ENCODE measurements around the gene C9orf50.

DNA sequence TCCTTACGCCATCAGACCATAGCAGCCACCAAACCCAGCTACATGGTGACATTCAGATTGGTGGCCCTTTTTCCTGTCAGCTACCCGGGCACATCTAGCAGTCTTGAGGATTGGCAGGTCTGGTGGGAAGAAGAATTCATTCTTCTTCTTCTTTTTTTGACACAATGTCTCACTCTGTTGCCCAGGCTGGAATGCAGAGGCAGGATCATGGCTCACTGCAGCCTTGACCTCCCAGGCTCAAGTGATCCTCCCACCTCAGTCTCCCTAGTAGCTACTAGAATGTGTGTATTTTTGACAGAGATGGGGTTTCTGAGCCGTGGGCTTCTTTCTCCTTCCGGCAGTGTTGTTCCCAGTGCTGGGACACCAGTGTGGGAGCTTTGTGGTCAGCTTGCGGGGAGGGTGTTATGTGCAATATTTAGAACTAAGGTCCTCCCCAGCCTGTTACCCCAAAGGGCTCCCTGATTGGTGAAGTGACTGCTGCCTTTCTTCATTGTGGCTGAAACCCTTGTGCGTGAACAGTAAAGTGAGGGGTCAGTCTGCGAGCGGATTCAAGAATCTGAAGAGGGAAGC is 8.4 kb upstream of the C9orf50 start:
- TF ChIP-seq, protein P1, sequence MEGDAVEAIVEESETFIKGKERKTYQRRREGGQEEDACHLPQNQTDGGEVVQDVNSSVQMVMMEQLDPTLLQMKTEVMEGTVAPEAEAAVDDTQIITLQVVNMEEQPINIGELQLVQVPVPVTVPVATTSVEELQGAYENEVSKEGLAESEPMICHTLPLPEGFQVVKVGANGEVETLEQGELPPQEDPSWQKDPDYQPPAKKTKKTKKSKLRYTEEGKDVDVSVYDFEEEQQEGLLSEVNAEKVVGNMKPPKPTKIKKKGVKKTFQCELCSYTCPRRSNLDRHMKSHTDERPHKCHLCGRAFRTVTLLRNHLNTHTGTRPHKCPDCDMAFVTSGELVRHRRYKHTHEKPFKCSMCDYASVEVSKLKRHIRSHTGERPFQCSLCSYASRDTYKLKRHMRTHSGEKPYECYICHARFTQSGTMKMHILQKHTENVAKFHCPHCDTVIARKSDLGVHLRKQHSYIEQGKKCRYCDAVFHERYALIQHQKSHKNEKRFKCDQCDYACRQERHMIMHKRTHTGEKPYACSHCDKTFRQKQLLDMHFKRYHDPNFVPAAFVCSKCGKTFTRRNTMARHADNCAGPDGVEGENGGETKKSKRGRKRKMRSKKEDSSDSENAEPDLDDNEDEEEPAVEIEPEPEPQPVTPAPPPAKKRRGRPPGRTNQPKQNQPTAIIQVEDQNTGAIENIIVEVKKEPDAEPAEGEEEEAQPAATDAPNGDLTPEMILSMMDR (IDR thresholded peaks at IDR 0.05; ENCODE audit: poor library complexity, severe bottlenecking), result no peak
- no peak for TF ChIP-seq RAD21 (conservative IDR thresholded peaks at IDR 0.05)

All from neural cell (in vitro differentiated cells).